Endometrium (tissue), 2 donors: ENCODE measurements around the gene EPS15.
"Not testable (repeated sequence)": the region's sequence is repeated elsewhere in the genome, so short reads cannot be mapped to it uniquely, and the experiment has no call there.

Source experiments
- FAIRE-seq: peaks from 2 replicates; lab custom pipeline; 2012; peaks lifted over from hg19 to GRCh38; lab: Jason Lieb, UNC
- donor health status: control.
- donor health status: control.

EPS15 gene

GRCh38 chr1:51423073-51423821 is 95.8 kb downstream of the EPS15 start:
- peak; percentile 8 for FAIRE-seq

GRCh38 chr1:51422367-51423072 is 96.5 kb downstream of the EPS15 start:
- no peak for FAIRE-seq

- peak; percentile 97 for FAIRE-seq
Measured at GRCh38 chr1:51421964-51422363, 97.1 kb downstream of the EPS15 start.

- no peak for FAIRE-seq
Measured at GRCh38 chr1:51420867-51421627, 98.0 kb downstream of the EPS15 start.

- FAIRE-seq = no peak
Measured at GRCh38 chr1:51418384-51418959, 100.6 kb downstream of the EPS15 start.

GRCh38 chr1:51417496-51418383 is 101.3 kb downstream of the EPS15 start:
- FAIRE-seq = no peak

GRCh38 chr1:51416910-51417309 is 102.2 kb downstream of the EPS15 start:
- FAIRE-seq = no peak

GRCh38 chr1:51415963-51416362 is 103.1 kb downstream of the EPS15 start:
- FAIRE-seq = no peak

GRCh38 chr1:51414811-51415210 is 104.3 kb downstream of the EPS15 start:
- no peak for FAIRE-seq

GRCh38 chr1:51411820-51412219 is 107.2 kb downstream of the EPS15 start:
- FAIRE-seq = not testable (repeated sequence)

GRCh38 chr1:51410568-51411460 is 108.3 kb downstream of the EPS15 start:
- no peak for FAIRE-seq

GRCh38 chr1:51409755-51410541 is 109.1 kb downstream of the EPS15 start:
- FAIRE-seq = not testable (repeated sequence)

- FAIRE-seq = no peak
Measured at GRCh38 chr1:51392241-51392640, 126.8 kb downstream of the EPS15 start.

GRCh38 chr1:51390641-51391040 is 128.4 kb downstream of the EPS15 start:
- FAIRE-seq = not testable (repeated sequence)

- not testable (repeated sequence) for FAIRE-seq
Measured at GRCh38 chr1:51387288-51387687, 131.8 kb downstream of the EPS15 start.

GRCh38 chr1:51386259-51386658 is 132.8 kb downstream of the EPS15 start:
- not testable (repeated sequence) for FAIRE-seq

GRCh38 chr1:51385776-51386175 is 133.3 kb downstream of the EPS15 start:
- FAIRE-seq = no peak

GRCh38 chr1:51381964-51382363 is 137.1 kb downstream of the EPS15 start:
- no peak for FAIRE-seq

GRCh38 chr1:51380936-51381335 is 138.1 kb downstream of the EPS15 start:
- no peak for FAIRE-seq

GRCh38 chr1:51378871-51379270 is 140.2 kb downstream of the EPS15 start:
- FAIRE-seq = no peak
